ENCODE results near the gene FAM78A. TPM values are rescaled to one million over a fixed set of nuclear protein-coding genes. Genes with fewer than 3 reads are reported as not detected.
"Not testable (repeated sequence)": the region's sequence is repeated elsewhere in the genome, so short reads cannot be mapped to it uniquely, and the experiment has no call there.

FAM78A gene
- total and polyA plus RNA-seq, 7 donors: 4.3 to 17.6 (median 11.5) TPM

DNA sequence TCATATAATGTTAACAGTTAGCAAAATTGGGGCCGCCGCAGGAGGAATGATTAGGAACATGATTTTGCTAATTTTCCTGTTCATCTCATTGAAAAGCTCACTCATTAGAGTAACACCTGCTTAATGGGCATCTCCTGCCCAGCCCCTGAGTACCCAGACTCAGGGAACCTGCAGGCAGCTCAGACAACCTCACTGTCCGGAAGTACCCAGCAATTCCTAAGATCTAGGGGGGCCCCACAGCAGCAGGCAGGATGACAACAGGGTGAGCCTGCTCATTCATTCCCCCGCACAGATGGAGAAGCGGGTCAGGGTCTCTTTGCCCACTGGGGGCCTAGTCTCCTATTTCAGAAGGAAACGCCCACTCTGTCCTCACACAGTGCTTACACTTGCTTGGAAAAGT lies 12.6 kb downstream of the FAM78A start:
- H3K4me3 ChIP-seq: no peak overlapping the region
- H3K27ac ChIP-seq: peak overlapping the region; percentile 73
- TF ChIP-seq, protein P1, sequence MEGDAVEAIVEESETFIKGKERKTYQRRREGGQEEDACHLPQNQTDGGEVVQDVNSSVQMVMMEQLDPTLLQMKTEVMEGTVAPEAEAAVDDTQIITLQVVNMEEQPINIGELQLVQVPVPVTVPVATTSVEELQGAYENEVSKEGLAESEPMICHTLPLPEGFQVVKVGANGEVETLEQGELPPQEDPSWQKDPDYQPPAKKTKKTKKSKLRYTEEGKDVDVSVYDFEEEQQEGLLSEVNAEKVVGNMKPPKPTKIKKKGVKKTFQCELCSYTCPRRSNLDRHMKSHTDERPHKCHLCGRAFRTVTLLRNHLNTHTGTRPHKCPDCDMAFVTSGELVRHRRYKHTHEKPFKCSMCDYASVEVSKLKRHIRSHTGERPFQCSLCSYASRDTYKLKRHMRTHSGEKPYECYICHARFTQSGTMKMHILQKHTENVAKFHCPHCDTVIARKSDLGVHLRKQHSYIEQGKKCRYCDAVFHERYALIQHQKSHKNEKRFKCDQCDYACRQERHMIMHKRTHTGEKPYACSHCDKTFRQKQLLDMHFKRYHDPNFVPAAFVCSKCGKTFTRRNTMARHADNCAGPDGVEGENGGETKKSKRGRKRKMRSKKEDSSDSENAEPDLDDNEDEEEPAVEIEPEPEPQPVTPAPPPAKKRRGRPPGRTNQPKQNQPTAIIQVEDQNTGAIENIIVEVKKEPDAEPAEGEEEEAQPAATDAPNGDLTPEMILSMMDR (IDR thresholded peaks at IDR 0.05): no peak
- peaks cover 31% of the 10 kb centered on the region for H3K4me1 ChIP-seq
- intact Hi-C loops (cut with DNase I): no loop called here
- WGBS, 3 donors: 88 to 93% (median 93%) methylated on average over 6 of the region's 6 CpGs
- no peaks in the 10 kb centered on the region for H3K27me3 ChIP-seq (ENCODE audit: insufficient read depth in 3 of 3, low read length in 2 of 3)
- no peaks in the 10 kb centered on the region for H3K9me3 ChIP-seq
- DNase-seq (no peak), ATAC-seq (no peak)
- H3K36me3 ChIP-seq (ENCODE audit: insufficient read depth in 1 of 2, low read depth in 1 of 2): peaks cover 0 to 41% of the 10 kb centered on the region in 2 donors

DNA sequence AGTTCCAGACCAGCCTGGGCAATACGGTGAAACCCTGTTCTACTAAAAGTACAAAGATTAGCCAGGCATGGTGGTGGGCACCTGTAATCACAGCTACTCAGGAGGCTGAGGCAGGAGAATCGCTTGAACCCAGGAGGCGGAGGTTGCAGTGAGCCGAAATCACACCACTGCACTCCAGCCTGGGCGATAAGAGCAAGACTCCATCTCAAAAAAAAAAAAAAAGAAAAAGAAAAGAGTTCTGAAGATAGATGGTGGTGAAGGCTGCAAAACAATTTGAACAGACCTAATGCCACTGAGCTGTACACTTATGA lies 13.3 kb downstream of the FAM78A start:
- DNase-seq; intact Hi-C loops (cut with DNase I); ATAC-seq; H3K4me3 ChIP-seq; H3K9me3 ChIP-seq; H3K27me3 ChIP-seq (ENCODE audit: insufficient read depth in 3 of 3, low read length in 2 of 3): not testable (repeated sequence)
- peak overlapping the region; percentile 73 for H3K27ac ChIP-seq
- H3K36me3 ChIP-seq (ENCODE audit: insufficient read depth in 1 of 2, low read depth in 1 of 2): peaks cover 0 to 43% of the 10 kb centered on the region in 2 donors
- WGBS, 3 donors: 90 to 94% (median 93%) methylated on average over 4 to 5 of the region's 5 CpGs
- H3K4me1 ChIP-seq: peaks cover 29% of the 10 kb centered on the region

- no peaks in the 10 kb centered on the region for H3K9me3 ChIP-seq
- intact Hi-C loops (cut with DNase I): no loop called here
- H3K27me3 ChIP-seq (ENCODE audit: insufficient read depth in 3 of 3, low read length in 2 of 3): no peaks in the 10 kb centered on the region
- DNase-seq (no peak), ATAC-seq (no peak)
- TF ChIP-seq, protein P1 (IDR thresholded peaks at IDR 0.05): no peak
- peaks cover 0 to 43% of the 10 kb centered on the region in 2 donors for H3K36me3 ChIP-seq (ENCODE audit: insufficient read depth in 1 of 2, low read depth in 1 of 2)
- no peak overlapping the region for H3K4me3 ChIP-seq
- WGBS, 3 donors: 82 to 87% (median 87%) methylated on average over 13 of the region's 13 CpGs
- peaks cover 34% of the 10 kb centered on the region for H3K4me1 ChIP-seq
- H3K27ac ChIP-seq: peak overlapping the region; percentile 73
Observed at GRCh38 chr9:131262327-131263032, 13.8 kb downstream of the FAM78A start.

DNA sequence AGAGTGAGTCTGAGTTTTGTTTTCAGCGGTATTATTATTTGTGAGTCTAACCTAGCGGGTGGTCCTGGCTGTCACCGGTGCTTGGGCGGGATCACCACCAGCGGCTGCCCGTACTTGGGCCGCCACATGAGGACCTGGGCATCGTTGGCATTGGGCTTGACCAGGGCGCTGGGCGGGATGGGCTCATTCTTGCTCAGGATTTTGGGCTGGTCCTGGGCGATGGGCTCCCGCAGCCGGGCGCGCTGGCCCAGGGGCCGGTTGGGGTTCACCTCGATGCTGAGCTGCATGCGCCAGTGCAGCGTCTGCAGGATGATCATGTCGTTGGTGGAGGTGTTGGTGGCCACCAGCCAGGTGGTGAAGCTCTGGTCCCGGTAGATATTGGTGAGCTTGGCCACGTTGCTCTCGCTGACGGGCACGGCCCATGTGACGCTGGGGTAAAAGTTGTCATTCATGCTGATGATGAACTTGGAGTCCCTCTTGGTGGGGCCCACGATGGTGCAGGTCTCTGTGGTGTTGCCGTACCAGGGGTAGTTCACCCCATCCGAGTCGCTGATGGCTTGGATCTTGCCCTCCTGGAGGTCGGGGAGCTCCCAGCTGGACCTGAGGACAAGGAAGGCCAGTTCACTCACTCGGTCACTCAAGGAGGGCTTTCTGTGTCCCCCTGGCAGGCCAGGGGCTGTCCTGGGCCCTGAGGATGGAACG lies 15.4 kb downstream of the FAM78A start:
- Histone ChIP-seq H3K27me3 (ENCODE audit: insufficient read depth in 3 of 3, low read length in 2 of 3) (no peaks in the 10 kb centered on the region), H3K4me3 (no peak overlapping the region), H3K9me3 (no peaks in the 10 kb centered on the region), H3K27ac (no peak overlapping the region), H3K36me3 (ENCODE audit: insufficient read depth in 1 of 2, low read depth in 1 of 2) (peaks cover 0 to 43% of the 10 kb centered on the region in 2 donors), H3K4me1 (peaks cover 32% of the 10 kb centered on the region)
- DNase-seq: no peak
- intact Hi-C loops (cut with DNase I): no loop called here
- TF ChIP-seq, protein P1 (IDR thresholded peaks at IDR 0.05): no peak
- WGBS, 3 donors: 92 to 94% (median 93%) methylated on average over 33 of the region's 33 CpGs
- ATAC-seq: no peak

GRCh38 chr9:131259916-131260597 lies 16.3 kb downstream of the FAM78A start:
- TF ChIP-seq, protein P1 (IDR thresholded peaks at IDR 0.05): no peak
- 83 to 87% (median 84%) methylated on average over 20 of the region's 20 CpGs for WGBS, 3 donors
- H3K36me3 ChIP-seq (ENCODE audit: insufficient read depth in 1 of 2, low read depth in 1 of 2): peaks cover 0 to 43% of the 10 kb centered on the region in 2 donors
- no peak for DNase-seq
- no peaks in the 10 kb centered on the region for H3K27me3 ChIP-seq (ENCODE audit: insufficient read depth in 3 of 3, low read length in 2 of 3)
- intact Hi-C loops (cut with DNase I): loop anchor here in 1 of 2 donors (5.0 kb wide), 1 partner anchor 77 kb away; no protein-coding TSS in a partner anchor
- H3K4me3 ChIP-seq: no peak overlapping the region
- no peak for ATAC-seq
- H3K27ac ChIP-seq: no peak overlapping the region
- H3K9me3 ChIP-seq: no peaks in the 10 kb centered on the region
- H3K4me1 ChIP-seq: peaks cover 37% of the 10 kb centered on the region

Measured in psoas muscle (tissue), 8 donors.